Liver (tissue), 3 donors: ENCODE results near the gene SH3BP5L.

ENCODE experiments used
- GABPA ChIP-seq, 2 donors: IDR thresholded peaks in 1 of 2; conservative IDR thresholded peaks in 1 of 2; 2 replicates each; pipeline ENCODE4 v1.6.1; 2016; ENCODE audit warnings: antibody characterized with exemption in 2 of 2, mild to moderate bottlenecking in 1 of 2, moderate library complexity in 1 of 2
- JUND ChIP-seq, 2 donors: IDR thresholded peaks; 2 replicates each; pipeline ENCODE4 v1.6.1; 2016; ENCODE audit warnings: antibody characterized with exemption in 2 of 2
- RAD21 ChIP-seq, 2 donors: IDR thresholded peaks; 2 replicates each; pipeline ENCODE4 v1.6.1; 2016; ENCODE audit warnings: antibody characterized with exemption in 2 of 2, mild to moderate bottlenecking in 2 of 2
- TAF1 ChIP-seq: conservative IDR thresholded peaks from 2 replicates; pipeline ENCODE4 v1.6.1; 2016; ENCODE audit warnings: antibody characterized with exemption, mild to moderate bottlenecking
- YY1 ChIP-seq: IDR thresholded peaks from 2 replicates; pipeline ENCODE4 v1.6.1; 2016; ENCODE audit warnings: antibody characterized with exemption, mild to moderate bottlenecking
- TF ChIP-seq, protein P1 (sequence below): fragments of 150-350 bp; IDR thresholded peaks from 2 replicates; pipeline ENCODE4 v1.5.1; 2017; ENCODE audit warnings: improper control_type of control experiment, low read depth, low read length; ENCODE audit not compliant: missing input control
- TF ChIP-seq, protein P2 (sequence below): IDR thresholded peaks from 2 replicates; pipeline ENCODE4 v1.6.1; 2016; ENCODE audit warnings: antibody characterized with exemption, mild to moderate bottlenecking
- TF ChIP-seq, protein P3 (sequence below): IDR thresholded peaks from 2 replicates; pipeline ENCODE4 v1.6.1; 2016; ENCODE audit warnings: antibody characterized with exemption
- donor health status: healthy.
- donor health status: healthy.

DNA sequence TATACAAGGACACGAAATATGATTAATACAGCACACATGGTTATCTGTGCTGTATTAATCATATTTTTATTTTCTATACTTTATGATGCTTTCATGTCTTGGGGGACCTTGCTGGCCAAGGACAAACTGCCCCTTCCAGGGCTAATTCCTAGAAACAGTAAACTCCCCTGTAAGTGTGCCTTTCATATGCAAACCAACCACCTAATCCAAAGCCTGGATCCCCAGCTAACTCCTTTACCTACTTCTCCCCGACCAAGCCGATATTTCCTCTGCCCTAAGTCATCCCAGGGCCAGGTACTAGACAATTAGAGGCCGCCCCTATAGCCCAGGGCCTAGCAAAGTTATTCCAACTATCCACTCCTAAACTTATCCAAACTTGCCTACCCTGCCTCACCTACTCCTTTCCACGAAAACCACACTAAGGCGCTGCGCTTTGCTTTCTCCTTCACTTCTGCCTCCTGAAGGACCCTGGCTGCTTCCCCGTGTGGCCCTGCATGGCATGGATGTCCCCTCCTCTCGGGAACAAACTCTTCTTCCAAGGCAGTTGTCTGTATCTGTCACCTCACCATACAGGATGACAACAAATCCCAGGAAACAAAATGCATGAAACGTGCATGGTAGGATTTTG, 10.2 kb downstream of the SH3BP5L start:
- TF ChIP-seq, protein P1, sequence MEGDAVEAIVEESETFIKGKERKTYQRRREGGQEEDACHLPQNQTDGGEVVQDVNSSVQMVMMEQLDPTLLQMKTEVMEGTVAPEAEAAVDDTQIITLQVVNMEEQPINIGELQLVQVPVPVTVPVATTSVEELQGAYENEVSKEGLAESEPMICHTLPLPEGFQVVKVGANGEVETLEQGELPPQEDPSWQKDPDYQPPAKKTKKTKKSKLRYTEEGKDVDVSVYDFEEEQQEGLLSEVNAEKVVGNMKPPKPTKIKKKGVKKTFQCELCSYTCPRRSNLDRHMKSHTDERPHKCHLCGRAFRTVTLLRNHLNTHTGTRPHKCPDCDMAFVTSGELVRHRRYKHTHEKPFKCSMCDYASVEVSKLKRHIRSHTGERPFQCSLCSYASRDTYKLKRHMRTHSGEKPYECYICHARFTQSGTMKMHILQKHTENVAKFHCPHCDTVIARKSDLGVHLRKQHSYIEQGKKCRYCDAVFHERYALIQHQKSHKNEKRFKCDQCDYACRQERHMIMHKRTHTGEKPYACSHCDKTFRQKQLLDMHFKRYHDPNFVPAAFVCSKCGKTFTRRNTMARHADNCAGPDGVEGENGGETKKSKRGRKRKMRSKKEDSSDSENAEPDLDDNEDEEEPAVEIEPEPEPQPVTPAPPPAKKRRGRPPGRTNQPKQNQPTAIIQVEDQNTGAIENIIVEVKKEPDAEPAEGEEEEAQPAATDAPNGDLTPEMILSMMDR = no peak
- TF ChIP-seq RAD21 (IDR thresholded peaks at IDR 0.05) (no peak), TAF1 (no peak), YY1 (no peak), GABPA (IDR thresholded peaks at IDR 0.05 in 1 of 2, conservative IDR thresholded peaks at IDR 0.05 in 1 of 2) (no peak), JUND (IDR thresholded peaks at IDR 0.05) (no peak)
- TF ChIP-seq, protein P2, sequence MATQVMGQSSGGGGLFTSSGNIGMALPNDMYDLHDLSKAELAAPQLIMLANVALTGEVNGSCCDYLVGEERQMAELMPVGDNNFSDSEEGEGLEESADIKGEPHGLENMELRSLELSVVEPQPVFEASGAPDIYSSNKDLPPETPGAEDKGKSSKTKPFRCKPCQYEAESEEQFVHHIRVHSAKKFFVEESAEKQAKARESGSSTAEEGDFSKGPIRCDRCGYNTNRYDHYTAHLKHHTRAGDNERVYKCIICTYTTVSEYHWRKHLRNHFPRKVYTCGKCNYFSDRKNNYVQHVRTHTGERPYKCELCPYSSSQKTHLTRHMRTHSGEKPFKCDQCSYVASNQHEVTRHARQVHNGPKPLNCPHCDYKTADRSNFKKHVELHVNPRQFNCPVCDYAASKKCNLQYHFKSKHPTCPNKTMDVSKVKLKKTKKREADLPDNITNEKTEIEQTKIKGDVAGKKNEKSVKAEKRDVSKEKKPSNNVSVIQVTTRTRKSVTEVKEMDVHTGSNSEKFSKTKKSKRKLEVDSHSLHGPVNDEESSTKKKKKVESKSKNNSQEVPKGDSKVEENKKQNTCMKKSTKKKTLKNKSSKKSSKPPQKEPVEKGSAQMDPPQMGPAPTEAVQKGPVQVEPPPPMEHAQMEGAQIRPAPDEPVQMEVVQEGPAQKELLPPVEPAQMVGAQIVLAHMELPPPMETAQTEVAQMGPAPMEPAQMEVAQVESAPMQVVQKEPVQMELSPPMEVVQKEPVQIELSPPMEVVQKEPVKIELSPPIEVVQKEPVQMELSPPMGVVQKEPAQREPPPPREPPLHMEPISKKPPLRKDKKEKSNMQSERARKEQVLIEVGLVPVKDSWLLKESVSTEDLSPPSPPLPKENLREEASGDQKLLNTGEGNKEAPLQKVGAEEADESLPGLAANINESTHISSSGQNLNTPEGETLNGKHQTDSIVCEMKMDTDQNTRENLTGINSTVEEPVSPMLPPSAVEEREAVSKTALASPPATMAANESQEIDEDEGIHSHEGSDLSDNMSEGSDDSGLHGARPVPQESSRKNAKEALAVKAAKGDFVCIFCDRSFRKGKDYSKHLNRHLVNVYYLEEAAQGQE = no peak
- TF ChIP-seq, protein P3, sequence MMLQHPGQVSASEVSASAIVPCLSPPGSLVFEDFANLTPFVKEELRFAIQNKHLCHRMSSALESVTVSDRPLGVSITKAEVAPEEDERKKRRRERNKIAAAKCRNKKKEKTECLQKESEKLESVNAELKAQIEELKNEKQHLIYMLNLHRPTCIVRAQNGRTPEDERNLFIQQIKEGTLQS = no peak
